HT-29 (cell line): ENCODE results near the gene LIPT2. TPM values are rescaled to one million over a fixed set of nuclear protein-coding genes. Genes with fewer than 3 reads are reported as not detected.
"Not testable (repeated sequence)": the region's sequence is repeated elsewhere in the genome, so short reads cannot be mapped to it uniquely, and the experiment has no call there.

ENCODE experiments used
- DNase-seq: peaks from one replicate; pipeline ENCODE4 v3.0.0-alpha.2; 2015; ENCODE audit warnings: low spot score
- total RNA-seq: library from RNA; depleted of rRNA; stranded (reverse); fragments of >200 nt; shearing (Covaris generic); gene quantifications from 2 replicates; pipeline ENCODE4 v1.2.3, GENCODE V29; 2014; rRNA removed

LIPT2 gene
- 27.2 and 29.1 TPM in 2 replicates for total RNA-seq

DNA sequence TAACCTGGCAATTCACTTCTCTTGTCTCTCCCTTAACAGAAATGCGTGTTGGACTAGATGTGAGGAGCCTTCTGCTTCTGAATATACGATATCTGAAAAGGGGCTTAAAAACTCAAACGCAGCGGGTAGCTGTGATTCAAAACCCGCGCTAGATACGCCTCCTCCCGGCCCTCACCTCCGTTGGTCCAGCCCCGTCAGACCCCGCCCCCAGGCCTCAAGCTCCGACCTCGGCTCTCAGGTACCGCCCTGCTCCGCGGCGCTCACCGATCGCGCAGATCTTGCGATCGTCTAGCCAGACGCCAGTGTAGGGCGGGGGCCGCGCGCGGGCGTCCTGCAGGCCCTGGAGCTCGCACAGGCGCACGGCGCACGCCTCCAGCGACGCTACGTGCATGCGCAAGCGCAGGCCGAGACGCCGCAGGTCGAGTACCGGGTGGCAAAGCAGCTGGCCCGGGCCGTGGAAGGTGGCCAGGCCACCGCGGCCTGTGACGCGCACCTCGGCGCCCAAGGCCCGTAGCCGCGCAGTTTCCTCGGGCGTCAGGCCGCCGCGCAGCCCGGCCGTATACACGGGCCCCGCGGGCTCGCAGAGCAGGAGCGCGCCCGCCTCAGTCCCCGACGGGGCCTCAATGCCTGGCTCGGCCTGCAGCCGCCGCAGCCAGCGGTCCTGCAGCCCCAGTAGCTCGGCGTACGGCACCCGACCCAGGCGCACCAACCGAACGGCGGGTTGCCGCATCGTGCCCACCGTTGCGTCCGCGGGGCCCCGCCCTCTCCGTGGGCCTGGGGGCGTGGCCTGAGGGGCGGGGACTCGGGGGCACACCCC lies at the start of gene LIPT2:
Gene LIPT2, minus strand, starts transcription at position 751 of the 817 bp plus-strand sequence. Its CDS starts 21 bp downstream, at position 730.
- peak; percentile 99 for DNase-seq

DNA sequence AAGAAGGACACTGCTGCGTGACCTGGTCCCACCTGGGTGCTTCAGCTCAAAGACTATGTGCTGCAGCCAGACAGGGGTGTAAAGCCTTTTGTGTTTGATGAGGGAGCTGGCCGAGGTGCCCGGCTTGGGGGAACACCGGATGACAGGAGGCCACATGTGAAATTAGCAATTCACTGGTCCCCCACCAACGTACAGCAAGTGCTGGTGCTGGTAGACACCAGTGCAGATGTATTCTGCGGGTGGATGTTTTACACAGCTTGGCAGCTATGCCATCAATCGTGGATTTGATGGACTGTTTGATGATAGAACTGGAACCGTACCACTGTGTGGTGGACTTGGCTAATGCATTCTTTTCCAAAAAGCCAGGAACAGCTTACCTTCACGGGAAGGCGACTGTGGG lies 47.9 kb upstream of the LIPT2 start:
- DNase-seq, result no peak

DNA sequence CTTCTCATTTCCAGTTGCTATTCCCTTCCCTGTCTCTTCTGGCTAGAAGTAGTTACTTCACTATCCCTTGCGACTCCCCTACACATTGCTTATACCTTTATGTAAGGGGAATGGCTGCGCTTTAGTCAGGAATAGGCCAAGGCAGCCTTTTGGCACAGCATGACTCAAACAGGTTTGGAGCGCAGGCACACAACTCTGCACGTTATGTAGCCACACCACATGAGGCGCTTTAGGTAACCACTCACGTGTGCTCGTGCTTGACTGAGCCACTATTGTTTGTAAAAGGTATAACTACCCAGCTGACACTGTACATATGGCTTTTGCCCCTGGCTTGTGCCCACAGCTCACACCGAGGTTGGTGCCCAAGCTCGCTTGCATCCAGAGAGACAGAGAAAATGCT lies 46.7 kb upstream of the LIPT2 start:
- DNase-seq, result no peak

DNA sequence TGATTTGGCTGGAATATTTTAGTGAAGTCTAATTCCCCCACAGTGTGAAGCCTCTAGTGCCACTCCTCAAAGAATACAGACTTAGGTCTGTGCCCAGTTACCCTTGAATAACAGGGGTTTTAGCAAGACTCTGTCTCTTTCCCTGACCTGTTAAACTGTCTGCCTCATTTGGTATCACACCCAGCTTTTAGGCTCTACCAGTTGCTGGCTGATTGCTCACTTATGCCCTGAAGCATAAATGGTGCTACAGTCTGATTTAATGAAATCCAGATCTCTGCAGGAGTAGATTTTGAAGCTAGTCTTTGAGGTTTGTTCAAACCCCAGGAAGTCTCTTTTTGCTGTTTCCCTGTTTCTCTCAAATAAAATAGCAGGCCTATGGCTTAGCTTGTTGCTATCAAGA lies 45.2 kb upstream of the LIPT2 start:
- no peak for DNase-seq

DNA sequence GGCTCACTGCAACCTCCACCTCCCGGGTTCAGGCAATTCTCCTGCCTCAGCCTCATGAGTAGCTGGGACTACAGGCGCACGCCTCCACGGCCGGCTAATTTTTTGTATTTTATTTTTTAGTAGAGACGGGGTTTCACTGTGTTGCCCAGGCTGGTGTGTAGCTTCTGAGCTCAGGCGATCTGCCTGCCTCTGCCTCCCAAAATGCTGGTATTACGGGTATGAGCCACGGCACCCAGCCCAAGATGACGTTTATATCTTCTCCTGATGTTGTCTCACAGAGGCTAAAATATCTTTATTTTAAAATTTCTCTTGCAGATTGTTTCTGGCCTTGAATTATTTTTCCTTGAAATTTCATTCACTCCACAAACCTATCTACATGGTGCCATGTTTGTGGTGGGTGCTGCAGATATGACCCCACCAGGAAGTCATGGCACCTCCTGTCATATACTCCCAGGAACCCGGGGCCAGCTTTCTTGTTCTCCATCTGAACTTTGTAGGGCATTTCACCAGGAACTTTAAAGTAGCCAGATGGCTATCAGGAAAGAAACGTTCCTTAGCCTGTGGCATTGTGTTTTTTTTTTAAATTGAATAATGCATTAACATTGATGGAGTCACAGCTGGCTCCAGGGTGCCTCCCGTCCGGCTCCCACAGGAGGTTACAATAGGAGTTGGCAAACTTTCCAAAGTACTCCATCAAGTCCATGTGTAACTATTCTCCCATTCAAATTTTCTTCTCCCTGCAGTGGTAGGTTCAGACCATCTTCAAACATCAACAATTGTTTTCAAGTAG lies 42.0 kb upstream of the LIPT2 start:
- no peak for DNase-seq

DNA sequence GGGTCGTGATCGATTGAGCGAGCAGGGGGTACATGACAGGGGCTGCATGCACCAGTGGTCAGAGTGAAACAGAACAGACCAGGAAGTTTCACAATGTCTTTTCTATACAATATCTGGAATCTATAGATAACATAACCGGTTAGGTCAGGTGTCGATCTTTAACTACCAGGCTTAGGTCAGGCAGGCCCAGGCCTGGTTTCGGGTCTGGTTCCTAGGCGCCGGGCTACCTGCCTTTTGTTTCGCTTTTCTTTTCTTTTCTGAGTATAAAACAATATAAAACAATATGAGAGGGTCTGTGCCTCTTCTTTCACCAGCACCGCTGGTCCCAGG lies 41.4 kb upstream of the LIPT2 start:
- peak; percentile 55 for DNase-seq

DNA sequence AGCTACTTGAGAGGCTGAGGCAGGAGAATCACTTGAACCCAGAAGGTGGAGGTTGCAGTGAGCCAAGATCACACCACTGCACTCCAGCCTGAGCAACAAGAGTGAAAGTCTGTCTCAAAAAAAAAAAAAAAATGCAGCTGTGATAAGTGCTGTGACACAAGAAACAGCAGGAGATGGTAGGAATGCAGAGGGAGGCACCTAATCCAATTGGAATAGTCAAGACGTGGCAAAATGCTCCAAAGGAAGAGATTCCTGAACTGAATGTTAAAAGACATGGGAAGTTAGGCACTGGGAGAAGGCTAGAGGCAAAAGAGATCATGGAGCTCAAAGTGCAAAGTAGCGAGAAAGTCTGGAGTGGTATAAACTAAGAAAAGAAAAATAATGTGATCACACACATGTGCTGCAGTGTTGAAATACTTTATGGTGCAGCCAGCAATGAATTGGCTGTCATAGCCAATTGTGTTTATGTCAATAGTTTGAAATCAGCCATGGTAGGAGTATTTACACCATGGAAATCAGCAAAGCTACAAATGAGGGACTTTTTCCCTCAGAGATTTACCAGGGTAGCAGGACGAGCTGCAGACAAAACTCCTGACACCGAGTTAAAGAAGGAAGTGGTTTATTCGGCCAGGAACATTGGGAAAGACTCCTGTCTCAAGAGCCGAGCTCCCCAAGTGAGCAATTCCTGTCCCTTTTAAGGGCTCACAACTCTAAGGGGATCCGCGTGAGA lies 40.9 kb upstream of the LIPT2 start:
- peak; percentile 65 for DNase-seq

DNA sequence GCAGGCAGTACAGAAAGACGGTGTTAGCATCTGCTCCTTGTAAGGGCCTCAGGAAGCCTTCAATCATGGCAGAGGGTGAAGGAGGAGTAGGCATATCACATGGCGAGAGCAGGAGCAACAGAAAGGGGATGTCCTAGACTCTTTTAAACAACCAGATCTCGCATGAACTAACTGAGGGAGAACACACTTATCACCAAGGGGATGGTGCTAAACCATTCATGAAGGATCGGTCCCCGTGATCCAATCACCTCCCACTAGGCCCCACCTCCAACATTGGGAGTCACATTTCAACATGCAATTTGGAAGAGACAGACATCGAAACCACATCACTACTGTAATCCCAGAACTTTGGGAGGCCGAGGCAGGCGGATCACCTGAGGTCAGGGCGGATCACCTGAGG lies 39.9 kb upstream of the LIPT2 start:
- no peak for DNase-seq

DNA sequence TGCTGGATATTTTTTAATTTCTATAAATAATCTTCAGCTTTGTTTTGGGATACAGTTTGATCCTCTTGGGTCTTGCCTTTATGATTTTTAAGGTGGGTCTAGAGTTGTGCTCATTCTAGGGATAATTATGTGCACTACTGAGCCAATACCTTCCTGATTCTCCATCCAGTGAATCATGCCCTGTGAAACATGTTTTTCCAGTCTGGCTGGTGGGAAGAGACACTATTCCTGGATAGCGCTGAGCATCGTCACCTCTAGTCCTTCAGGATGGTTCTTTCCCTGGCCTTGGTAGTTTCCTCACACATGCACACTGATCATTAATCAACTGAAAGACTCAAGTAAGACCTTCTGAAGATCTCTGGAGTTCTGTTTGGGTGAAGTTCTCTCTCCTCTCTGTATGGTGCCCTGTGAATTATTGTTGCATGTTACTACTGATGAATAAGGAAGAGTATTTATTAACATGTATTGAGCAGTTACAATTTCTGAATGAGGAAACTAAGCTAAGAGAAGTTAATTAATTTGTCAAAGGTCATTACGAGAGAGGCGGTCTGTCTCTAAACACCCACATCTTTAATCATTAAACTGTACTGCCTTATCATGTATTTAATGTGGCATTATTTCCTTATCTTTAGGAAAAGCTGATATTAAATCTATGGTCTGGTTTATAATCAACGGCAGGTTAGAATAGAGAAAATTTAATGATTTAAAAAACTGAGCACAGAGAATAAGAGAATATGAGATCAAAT lies 39.1 kb upstream of the LIPT2 start:
- peak; percentile 99 for DNase-seq

DNA sequence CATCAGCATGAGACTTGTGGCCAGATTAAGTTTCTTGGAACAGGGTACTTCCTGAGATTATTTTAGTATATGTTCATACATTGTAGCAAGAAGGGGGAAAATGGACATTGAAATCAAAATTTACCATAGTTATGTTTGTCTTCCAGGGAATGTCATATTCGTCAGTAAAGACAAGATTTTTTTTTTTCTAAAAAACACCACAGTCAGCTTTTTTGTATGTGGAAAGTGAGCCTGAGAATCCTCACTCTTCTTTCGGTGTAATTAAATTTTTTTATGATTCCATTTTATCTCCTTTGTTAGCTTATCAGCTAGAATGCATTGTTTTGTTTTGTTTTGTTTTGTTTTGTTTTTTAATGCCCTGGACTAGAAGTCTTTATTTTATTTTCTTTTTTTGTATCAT lies 31.5 kb upstream of the LIPT2 start:
- no peak for DNase-seq

DNA sequence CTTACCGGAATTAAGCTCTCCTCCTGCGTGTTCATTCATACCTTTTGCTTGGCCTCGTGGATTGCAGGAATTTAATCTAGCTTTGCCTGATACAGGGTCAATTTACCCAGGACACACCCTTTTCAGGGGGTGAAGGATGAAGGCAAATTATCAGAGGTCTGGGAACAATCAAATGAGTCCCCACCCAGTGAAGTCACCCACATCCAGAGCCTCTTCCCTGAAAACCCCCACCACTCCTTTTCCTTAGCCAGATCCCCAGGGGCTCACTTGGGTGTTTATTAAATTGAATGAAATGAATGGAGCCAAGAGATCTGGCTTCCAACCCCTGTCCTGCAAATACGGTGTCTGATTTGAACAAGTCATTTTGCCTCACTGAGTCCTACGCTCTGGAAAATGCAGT lies 31.0 kb upstream of the LIPT2 start:
- DNase-seq, result no peak

DNA sequence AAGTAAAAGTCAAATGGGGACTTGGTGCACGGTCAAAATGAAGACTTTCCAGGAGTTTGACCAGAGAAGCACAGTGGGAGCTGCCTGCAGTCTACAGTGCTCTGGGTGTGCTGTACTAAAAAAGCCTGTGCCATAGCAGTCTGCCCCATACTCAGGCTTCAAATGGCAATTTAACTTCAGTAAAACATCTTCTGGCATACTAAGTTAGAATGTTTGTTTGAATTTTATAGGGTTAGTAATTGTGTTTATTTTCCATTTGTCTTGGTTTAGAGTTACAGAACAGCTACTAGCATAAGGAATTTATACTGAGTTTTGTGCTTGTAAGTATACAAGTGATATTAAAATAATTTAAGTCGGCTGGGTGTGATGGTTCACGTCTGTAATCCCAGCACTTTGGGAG lies 29.3 kb upstream of the LIPT2 start:
- no peak for DNase-seq

DNA sequence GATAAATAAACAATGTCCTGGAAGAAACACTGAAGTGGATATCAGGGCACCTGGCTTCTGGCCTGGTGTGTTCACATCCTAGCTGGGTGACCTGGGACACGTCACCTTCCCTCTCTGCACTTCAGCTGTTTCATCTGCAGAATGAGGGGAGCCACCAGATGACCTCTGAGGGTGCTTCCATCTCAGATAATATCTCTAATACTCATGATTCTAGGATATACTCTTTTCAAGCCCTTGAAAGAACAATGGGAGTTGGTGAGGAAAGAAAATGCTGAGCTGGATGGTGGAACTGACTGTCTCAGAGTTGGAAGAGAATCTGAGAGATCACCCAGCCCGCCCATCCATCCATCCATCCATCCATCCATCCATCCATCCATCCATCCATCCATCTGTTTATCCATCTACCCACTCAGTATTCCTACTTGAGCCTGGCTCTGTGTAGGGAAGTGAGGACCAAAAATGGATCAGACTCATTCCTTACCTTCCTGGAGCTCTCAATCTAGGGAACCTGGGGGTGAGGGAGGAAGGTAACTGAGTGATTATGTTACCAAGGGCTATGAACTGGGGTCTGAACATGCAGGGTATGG lies 28.2 kb upstream of the LIPT2 start:
- no peak for DNase-seq

DNA sequence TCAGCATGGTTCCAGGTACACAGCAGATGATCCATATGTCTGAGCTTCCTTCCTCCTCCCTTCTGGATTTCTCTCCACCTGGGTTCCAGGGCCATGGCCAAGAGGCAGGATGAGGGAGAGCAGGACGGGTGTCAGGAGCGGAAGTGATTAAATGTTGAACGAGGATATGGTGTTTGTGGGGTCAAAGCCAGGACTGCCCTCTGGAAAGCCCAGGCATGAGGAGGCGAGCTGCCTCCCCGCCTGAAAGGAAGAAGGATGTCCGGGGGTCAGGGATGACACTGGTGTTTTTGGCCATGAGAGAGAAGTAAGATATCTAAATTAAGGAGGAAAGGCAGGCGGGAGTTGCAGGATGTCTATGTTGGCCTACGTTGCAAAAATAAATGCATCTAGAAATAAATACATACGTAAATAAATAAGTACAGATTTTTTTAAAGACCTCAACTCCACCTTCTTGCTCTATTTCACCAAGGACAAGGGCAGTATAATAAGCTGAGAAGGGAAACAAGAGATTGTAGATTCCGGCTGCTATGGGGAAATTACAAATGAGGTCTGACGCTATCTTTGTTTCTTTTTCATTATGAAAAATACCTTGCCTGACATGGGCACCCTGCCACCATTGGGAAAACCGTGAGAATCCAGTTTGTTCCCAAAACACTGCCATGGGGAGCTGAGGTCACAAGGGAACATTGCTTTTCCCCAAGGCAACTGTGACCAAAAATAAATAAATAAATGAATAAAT lies 27.6 kb upstream of the LIPT2 start:
- no peak for DNase-seq

DNA sequence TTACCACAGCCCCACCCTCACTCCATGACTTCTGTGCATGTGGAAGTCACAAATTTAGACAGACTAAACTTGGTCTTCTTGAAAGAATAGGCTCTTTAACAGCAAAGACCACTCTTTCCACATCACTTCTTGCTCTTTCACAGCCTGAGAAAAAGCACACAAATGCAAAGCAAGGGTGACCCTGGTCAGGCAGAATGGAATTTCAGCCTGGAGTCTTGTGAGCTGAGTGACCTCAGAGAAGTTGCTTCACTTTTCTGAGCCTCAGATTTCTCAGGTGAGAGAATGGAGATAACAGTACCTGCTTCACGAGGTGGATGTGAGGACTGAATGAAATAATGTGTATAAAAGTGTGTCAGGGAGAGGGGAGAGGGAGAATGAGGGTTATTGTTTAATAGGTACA lies 26.8 kb upstream of the LIPT2 start:
- DNase-seq, result no peak

DNA sequence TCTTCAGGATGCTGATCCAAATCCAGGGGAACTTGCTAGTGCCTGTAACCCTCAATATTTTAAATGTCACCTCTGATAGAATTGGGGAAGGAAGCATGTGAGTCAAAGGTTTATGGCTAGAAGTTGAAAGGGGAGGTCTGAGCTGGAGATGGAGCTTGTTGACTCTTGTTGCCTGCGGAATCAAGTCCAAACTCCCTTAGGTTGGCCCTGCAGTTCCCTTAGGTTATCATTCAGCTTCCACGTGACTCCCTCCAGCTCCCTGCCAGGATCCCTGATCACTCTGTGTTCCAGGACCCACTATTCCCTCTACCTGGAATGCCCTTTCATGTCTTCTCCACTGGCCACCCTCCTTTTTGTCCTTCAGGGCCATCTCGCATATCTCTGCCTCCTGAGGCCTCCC lies 26.2 kb upstream of the LIPT2 start:
- DNase-seq, result no peak

DNA sequence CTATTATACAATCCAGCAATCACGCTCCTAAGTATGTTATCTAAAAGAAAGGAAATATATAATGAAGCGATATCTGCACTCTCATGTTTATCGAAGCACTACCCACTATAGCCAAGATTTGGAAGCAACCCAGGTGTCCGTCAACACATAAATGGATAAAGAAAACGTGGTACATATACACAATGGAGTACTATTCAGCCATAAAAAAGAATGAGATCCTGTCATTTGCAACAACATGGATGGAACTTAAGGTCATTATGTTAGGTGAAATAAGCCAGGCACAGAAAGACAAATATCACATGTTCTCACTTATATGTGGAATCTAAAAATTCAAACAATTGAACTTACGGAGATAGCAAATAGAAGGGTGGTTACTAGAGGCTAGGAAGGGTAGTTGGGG lies 24.1 kb upstream of the LIPT2 start:
- not testable (repeated sequence) for DNase-seq

DNA sequence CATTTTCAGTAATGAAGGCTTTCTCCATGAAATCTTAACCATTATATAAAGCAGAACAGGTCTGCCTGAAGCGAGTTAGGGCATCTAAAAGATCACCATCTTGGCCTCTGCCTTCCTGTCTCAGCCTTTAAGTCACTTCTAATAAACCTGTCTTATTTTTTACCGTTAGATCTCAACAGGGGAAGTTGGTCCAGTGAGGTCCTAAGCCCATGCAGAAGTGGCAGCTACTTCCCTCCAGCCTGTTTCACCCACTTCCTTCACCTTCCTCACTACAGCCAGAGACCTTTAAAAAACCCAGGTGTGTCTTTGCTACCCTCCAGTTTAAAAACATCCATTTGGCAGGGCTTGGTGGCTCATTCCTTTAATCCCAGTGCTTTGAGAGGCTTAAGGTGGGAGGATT lies 14.1 kb upstream of the LIPT2 start:
- no peak for DNase-seq

DNA sequence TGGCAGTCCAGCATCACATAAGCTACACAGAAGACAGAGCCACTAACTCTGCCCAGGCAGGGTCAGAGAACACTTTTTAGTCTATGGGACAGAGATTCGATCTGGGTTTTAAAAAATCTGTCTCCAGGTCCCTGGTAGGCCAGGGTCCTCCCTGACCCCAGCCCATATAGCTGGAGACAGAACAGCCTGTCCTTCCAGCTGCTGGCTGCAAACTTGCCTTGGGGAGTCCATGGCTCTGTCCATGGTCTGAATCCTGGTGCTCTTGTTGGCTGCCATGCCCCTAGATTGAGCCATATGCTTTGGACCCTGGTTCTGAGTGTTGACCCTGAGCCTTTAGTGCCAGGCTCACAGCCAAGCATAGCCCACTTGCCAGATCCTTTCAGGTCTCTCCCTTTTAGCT lies 13.3 kb upstream of the LIPT2 start:
- no peak for DNase-seq

DNA sequence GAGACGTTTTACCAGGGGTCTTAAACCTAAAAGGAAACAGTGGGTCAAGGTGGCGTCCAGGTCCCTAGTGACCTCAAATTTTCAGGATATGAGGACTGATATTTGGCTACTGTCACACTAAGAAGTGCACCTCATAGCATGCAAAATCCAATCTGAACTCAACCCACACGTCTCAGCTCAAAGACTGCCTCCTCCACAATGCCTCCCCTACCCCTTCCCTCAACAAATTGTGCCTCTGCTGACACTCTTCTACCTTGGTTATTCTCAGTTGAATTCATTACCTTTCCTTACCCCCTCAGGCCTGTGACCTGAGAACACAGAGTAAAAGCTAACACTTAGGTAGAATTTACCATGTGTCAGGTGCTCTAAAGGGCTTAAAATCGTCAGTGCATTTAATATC lies 12.4 kb upstream of the LIPT2 start:
- DNase-seq, result no peak
